ENCODE data around the gene CHML. TPM values are rescaled to one million over a fixed set of nuclear protein-coding genes. Genes with fewer than 3 reads are reported as not detected.

CHML gene
- total RNA-seq, 1 donor from 2014 or later, result 23.3 TPM

- Mint-ChIP-seq H3K27ac (ENCODE audit: unreplicated experiment) (no peak overlapping the region), H3K9me3 (ENCODE audit: unreplicated experiment) (peaks cover 2% of the 10 kb centered on the region), H3K36me3 (ENCODE audit: unreplicated experiment) (no peaks in the 10 kb centered on the region), H3K27me3 (ENCODE audit: unreplicated experiment) (peaks cover 3% of the 10 kb centered on the region), H3K4me3 (ENCODE audit: unreplicated experiment) (no peak overlapping the region), H3K4me1 (ENCODE audit: low read depth, unreplicated experiment) (no peaks in the 10 kb centered on the region)
- peak; percentile 56 for TF ChIP-seq CTCF (IDR thresholded peaks at IDR 0.05; ENCODE audit: partially characterized antibody, unreplicated experiment)
- no peak for DNase-seq
These were observed 12.5 kb downstream of the CHML start for GRCh38 chr1:241627453-241628259.

GRCh38 chr1:241624935-241625334 is 15.2 kb downstream of the CHML start:
- H3K9me3 Mint-ChIP-seq (ENCODE audit: unreplicated experiment), result peaks cover 2% of the 10 kb centered on the region
- TF ChIP-seq CTCF (IDR thresholded peaks at IDR 0.05; ENCODE audit: partially characterized antibody, unreplicated experiment), result no peak
- DNase-seq, result no peak
- peaks cover 5% of the 10 kb centered on the region for H3K4me1 Mint-ChIP-seq (ENCODE audit: low read depth, unreplicated experiment)
- no peaks in the 10 kb centered on the region for H3K36me3 Mint-ChIP-seq (ENCODE audit: unreplicated experiment)
- no peak overlapping the region for H3K4me3 Mint-ChIP-seq (ENCODE audit: unreplicated experiment)
- H3K27me3 Mint-ChIP-seq (ENCODE audit: unreplicated experiment), result peaks cover 3% of the 10 kb centered on the region
- no peak overlapping the region for H3K27ac Mint-ChIP-seq (ENCODE audit: unreplicated experiment)

GRCh38 chr1:241622669-241623068 is 17.5 kb downstream of the CHML start:
- no peak overlapping the region for H3K4me3 Mint-ChIP-seq (ENCODE audit: unreplicated experiment)
- no peaks in the 10 kb centered on the region for H3K36me3 Mint-ChIP-seq (ENCODE audit: unreplicated experiment)
- no peak overlapping the region for H3K27ac Mint-ChIP-seq (ENCODE audit: unreplicated experiment)

GRCh38 chr1:241617426-241617825 is 22.7 kb downstream of the CHML start:
- Mint-ChIP-seq H3K4me1 (ENCODE audit: low read depth, unreplicated experiment) (peaks cover 5% of the 10 kb centered on the region), H3K27ac (ENCODE audit: unreplicated experiment) (no peak overlapping the region), H3K36me3 (ENCODE audit: unreplicated experiment) (no peaks in the 10 kb centered on the region), H3K4me3 (ENCODE audit: unreplicated experiment) (no peak overlapping the region), H3K9me3 (ENCODE audit: unreplicated experiment) (no peaks in the 10 kb centered on the region), H3K27me3 (ENCODE audit: unreplicated experiment) (no peaks in the 10 kb centered on the region)
- no peak for DNase-seq
- TF ChIP-seq CTCF (IDR thresholded peaks at IDR 0.05; ENCODE audit: partially characterized antibody, unreplicated experiment), result no peak

More at GRCh38 chr1:241622669-241623068, 17.5 kb downstream of the CHML start:
- no peak for TF ChIP-seq CTCF (IDR thresholded peaks at IDR 0.05; ENCODE audit: partially characterized antibody, unreplicated experiment)
- Mint-ChIP-seq H3K9me3 (ENCODE audit: unreplicated experiment) (peaks cover 2% of the 10 kb centered on the region), H3K4me1 (ENCODE audit: low read depth, unreplicated experiment) (peaks cover 5% of the 10 kb centered on the region), H3K27me3 (ENCODE audit: unreplicated experiment) (peaks cover 3% of the 10 kb centered on the region)
- DNase-seq, result no peak

All from glutamatergic neuron (in vitro differentiated cells).